ENCODE measurements around the gene DTL.

The DTL gene

GRCh38 chr1:212089560-212090163 lies 54.1 kb downstream of the DTL start:
- no peak for DNase-seq (ENCODE audit: low read depth in 2 of 3, low spot score in 1 of 3)

- no peak for DNase-seq (ENCODE audit: low read depth in 2 of 3, low spot score in 1 of 3)
Observed at GRCh38 chr1:212091438-212092121, 56.0 kb downstream of the DTL start.

GRCh38 chr1:212097360-212097759 lies 61.8 kb downstream of the DTL start:
- no peak for DNase-seq (ENCODE audit: low read depth in 2 of 3, low spot score in 1 of 3)

GRCh38 chr1:212098310-212098709 lies 62.8 kb downstream of the DTL start:
- DNase-seq (ENCODE audit: low read depth in 2 of 3, low spot score in 1 of 3): no peak

- no peak for DNase-seq (ENCODE audit: low read depth in 2 of 3, low spot score in 1 of 3)
Observed at GRCh38 chr1:212098771-212099170, 63.2 kb downstream of the DTL start.

GRCh38 chr1:212101251-212101650 lies 65.7 kb downstream of the DTL start:
- DNase-seq (ENCODE audit: low read depth in 2 of 3, low spot score in 1 of 3): no peak

- no peak for DNase-seq (ENCODE audit: low read depth in 2 of 3, low spot score in 1 of 3)
Observed at GRCh38 chr1:212101735-212102134, 66.2 kb downstream of the DTL start.

GRCh38 chr1:212104586-212105325 lies 69.2 kb downstream of the DTL start:
- no peak for DNase-seq (ENCODE audit: low read depth in 2 of 3, low spot score in 1 of 3)

GRCh38 chr1:212106286-212106792 lies 70.8 kb downstream of the DTL start:
- no peak for DNase-seq (ENCODE audit: low read depth in 2 of 3, low spot score in 1 of 3)

GRCh38 chr1:212107481-212107880 lies 71.9 kb downstream of the DTL start:
- no peak for DNase-seq (ENCODE audit: low read depth in 2 of 3, low spot score in 1 of 3)

- DNase-seq (ENCODE audit: low read depth in 2 of 3, low spot score in 1 of 3): no peak
Observed at GRCh38 chr1:212108187-212108586, 72.6 kb downstream of the DTL start.

- DNase-seq (ENCODE audit: low read depth in 2 of 3, low spot score in 1 of 3): no peak
Observed at GRCh38 chr1:212108981-212109380, 73.4 kb downstream of the DTL start.

GRCh38 chr1:212109728-212110127 lies 74.2 kb downstream of the DTL start:
- DNase-seq (ENCODE audit: low read depth in 2 of 3, low spot score in 1 of 3): no peak

GRCh38 chr1:212110617-212111016 lies 75.1 kb downstream of the DTL start:
- DNase-seq (ENCODE audit: low read depth in 2 of 3, low spot score in 1 of 3): no peak

GRCh38 chr1:212111536-212111935 lies 76.0 kb downstream of the DTL start:
- no peak for DNase-seq (ENCODE audit: low read depth in 2 of 3, low spot score in 1 of 3)

- DNase-seq (ENCODE audit: low read depth in 2 of 3, low spot score in 1 of 3): no peak
Observed at GRCh38 chr1:212113706-212114105, 78.2 kb downstream of the DTL start.

- no peak for DNase-seq (ENCODE audit: low read depth in 2 of 3, low spot score in 1 of 3)
Observed at GRCh38 chr1:212118167-212118871, 82.8 kb downstream of the DTL start.

- no peak for DNase-seq (ENCODE audit: low read depth in 2 of 3, low spot score in 1 of 3)
Observed at GRCh38 chr1:212118872-212119260, 83.3 kb downstream of the DTL start.

GRCh38 chr1:212119397-212119837 lies 83.9 kb downstream of the DTL start:
- no peak for DNase-seq (ENCODE audit: low read depth in 2 of 3, low spot score in 1 of 3)

GRCh38 chr1:212119863-212120262 lies 84.3 kb downstream of the DTL start:
- DNase-seq (ENCODE audit: low read depth in 2 of 3, low spot score in 1 of 3): no peak

- DNase-seq (ENCODE audit: low read depth in 2 of 3, low spot score in 1 of 3): no peak
Observed at GRCh38 chr1:212121779-212122178, 86.2 kb downstream of the DTL start.

All from stimulated activated CD4-positive, alpha-beta T cell treated with anti-CD3 and anti-CD28 coated beads, Interleukin-12 subunit alpha, Interleukin-12 subunit beta, amount 100 ng/mL, for 48 hours (primary cell).